Activated CD4-positive, CD25-positive, alpha-beta regulatory T cell treated with anti-CD3 and anti-CD28 coated beads, Interleukin-2, amount 50 U/mL, for 24 hours (primary cell): ENCODE measurements around the gene PTPRM.

Experiments used
- ATAC-seq, 2 donors: fragments of 150-1000 bp; cut with Tn5 transposase; one replicate each; pipeline ENCODE4 v1.10.0; 2021; ENCODE audit warnings: mild to moderate bottlenecking in 1 of 2, moderate library complexity in 1 of 2

PTPRM gene

GRCh38 chr18:7902399-7902839 is 335.3 kb downstream of the PTPRM start:
- ATAC-seq = no peak

- no peak for ATAC-seq
Measured at GRCh38 chr18:7904529-7904928, 337.4 kb downstream of the PTPRM start.

DNA sequence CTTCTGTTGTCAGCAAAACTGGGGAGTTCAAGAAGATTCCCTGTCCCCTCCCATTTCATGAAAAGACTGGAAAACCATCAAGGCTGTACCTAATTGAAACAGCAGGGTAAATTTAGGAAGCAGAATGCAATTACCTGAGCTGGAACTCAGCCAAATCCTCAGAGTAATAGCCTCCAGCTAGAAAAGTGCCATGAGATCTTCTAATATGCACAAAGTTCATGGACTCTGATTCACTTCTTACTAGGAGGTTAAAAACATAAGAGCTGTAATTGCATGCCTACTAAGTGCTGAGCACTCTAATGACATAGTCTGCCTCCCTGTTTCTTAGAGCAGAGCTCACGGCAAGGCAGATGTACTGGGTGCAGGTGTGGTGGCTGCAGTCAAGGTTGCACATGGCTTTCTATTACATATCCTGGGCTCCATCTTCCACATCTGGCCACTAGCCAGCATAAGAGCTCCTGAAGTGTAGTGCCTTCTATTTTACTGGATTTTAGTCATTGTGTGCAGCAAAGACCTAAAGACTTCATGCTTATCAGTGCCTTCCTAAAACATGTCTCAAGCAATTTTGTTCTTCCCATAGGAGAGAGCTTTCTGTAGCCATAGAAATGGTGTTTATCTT is 341.7 kb downstream of the PTPRM start:
- ATAC-seq = no peak

- ATAC-seq = no peak
Measured at GRCh38 chr18:7914834-7915670, 347.9 kb downstream of the PTPRM start.

DNA sequence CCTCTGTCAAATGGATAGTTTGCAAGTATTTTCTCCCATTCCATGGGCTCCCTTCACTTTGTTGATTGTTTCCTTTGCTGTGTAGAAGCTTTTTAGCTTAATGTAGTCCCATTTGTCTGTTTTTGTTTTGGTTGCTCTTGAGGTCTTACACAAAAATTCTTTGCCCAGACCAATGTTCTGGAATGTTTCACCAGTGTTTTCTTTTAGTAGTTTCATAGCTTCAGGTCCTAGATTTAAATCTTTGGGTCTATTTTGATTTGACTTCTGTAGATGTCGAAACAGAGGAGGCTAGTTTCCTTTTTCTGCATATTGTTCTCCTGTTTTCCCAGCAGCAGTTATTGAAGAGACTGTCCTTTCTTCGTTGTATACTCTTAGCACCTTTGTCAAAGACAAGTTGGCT is 351.6 kb downstream of the PTPRM start:
- ATAC-seq = no peak

DNA sequence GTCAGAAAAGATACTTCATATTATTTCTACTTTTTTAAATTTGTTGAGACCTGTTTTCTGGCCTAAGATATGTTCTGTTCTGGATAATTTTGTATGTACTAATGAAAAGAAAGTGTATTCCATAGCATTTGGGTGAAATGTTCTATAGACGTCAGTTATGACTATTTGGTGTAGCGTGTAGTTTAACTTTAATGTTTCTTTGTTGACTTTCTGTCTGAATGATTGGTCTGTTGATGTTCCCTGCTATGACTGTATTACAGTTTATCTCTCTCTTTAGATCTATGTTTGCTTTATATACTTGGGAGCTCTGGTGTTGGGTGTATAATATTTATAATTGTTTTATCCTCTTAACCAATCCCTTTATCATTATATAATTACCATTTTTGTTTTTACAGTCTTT is 352.4 kb downstream of the PTPRM start:
- no peak for ATAC-seq

DNA sequence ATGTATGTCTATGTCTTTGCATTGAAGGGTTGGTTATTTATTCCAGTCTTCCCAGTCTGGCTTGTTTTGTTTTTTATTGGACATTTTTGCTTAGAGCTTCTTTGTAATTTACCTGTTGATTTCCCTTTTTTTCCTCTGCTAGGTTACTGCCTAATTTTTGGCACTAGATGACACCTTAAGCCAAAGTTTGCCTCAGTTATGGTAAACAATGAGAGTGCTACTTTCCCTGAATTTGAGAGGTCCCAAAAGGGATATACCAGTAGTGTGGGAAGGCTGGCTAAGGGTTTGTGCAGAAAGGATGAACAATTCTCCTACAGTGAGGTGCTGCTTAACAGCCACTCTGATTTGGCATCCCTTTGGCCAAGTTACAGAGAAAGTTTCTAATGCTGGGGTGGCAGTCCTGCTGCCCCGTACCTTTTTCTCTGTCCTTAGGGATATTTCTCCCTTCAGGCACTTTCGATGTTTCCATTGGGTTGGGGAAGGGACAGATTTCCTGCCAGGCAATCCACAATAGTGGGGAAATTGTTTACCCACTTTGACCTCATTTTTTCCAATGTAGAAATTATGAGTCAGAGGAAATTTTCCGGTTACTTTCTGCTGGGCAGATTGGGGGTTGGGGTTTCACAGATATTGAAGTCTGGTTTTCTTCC is 354.9 kb downstream of the PTPRM start:
- ATAC-seq = no peak

- no peak for ATAC-seq
Measured at GRCh38 chr18:7923105-7923504, 356.0 kb downstream of the PTPRM start.

DNA sequence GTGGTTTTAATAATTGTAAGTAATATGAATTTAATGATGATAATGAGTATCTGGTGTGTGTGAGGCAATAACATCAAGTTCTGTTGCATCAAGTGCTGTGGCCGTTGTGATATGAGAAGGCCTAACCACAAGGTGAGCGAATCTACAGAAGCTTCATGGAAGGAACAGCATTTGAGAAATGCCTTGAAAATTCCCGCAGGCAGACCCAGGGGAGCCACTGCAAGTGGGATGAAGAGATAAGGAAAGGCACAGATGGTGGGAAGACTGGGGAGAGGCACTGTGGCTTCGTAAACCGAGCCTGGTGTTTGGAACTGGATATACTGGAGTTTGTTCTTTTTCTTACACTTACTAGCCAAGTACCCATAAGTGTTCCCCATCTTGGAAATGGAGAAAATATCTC is 357.5 kb downstream of the PTPRM start:
- no peak for ATAC-seq

GRCh38 chr18:7926526-7926925 is 359.4 kb downstream of the PTPRM start:
- ATAC-seq = no peak

GRCh38 chr18:7927119-7927518 is 360.0 kb downstream of the PTPRM start:
- no peak for ATAC-seq

DNA sequence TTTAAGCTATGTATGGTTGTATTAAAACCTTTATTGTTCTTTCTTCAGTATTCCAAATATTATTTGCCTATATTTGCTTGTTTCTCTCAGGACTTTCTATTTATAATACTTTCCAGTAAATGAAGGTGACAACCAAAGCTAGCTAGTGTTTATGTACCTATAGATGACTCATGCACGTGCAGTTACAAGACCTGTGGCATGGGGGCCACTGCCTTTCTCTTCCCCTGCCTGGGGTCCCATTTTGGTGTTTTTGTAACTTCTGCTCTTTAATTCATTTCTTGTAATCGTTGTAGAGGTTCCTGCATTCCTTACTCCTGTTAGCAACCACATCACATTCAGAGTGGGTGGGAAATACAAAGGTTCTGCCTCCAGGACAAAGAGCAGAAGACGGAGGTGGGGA is 364.6 kb downstream of the PTPRM start:
- ATAC-seq = no peak

DNA sequence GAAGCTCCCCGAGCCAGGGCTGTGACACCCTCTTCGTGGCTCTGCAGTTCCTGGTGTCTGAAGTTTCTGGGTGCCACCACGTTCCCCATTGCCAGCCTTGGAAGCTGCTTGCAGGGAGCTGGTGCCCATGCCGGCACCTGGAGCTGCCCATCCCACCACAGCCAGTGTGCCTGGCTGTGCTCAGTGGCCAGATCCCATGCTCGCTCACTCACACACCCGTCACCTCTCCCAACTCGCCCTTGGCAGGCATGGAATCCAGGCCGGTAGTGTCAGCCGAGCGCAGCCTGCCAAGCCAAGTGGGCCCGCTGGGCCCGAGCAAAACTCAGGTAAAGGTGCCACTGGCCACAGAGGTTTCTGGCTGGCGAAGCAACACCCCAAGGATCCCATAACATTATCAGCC is 370.2 kb downstream of the PTPRM start:
- no peak for ATAC-seq

DNA sequence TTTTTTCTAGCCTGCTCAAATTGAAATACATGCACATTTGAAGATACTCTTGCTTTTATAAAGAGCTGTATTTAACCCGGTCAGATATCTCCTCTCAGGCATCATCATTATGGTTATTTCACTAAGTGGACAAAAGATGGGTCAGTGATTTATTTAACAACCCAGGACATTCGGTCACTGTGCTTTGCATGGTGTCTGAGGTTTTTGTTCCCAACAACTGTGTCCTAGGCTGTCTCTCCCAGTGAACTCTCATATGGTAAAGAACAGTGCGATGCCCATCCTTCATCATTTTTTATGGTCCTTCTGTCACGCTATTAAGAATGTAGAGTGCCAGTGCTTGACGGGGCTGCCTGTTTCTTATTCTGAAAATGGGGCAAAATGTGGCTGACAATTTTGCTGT is 372.4 kb downstream of the PTPRM start:
- no peak for ATAC-seq

DNA sequence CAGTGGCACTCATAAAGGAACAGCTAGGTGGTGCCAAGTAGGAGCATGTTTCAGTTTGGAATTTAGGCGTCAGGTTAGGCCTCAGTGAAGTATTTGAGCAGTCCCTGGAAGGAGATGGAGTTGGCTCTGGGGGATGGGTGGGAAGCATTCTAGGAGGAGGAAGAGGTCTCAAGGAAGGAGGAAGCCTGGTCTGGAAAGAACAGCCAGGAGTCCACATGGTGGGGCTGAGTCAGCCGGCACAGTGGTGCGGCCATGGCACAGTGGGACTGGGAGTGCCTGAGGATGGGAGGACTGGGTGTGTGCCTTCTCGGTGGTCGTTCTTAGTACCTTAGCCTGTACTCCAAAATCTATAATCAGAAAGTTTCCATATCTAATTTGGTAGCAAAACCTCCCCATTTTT is 373.3 kb downstream of the PTPRM start:
- ATAC-seq = no peak

DNA sequence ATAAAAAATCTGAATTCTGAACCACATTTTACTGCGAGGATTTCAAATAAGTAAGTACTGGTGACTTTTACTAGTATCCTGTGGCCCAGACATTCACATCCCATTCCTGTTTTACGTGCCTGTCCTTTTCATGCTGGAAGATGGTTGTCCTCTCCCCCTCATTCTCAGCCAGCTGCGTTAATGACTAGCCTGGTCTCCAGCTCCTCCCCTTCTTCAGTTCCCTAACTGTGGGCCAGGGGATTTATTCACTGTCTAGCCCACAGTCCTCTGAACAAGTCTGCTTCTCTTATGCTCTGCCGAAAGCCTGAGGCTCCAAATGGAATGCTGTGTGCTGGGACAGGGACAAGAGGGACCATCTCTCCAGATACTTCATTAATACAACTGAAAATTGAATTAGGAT is 373.9 kb downstream of the PTPRM start:
- no peak for ATAC-seq

DNA sequence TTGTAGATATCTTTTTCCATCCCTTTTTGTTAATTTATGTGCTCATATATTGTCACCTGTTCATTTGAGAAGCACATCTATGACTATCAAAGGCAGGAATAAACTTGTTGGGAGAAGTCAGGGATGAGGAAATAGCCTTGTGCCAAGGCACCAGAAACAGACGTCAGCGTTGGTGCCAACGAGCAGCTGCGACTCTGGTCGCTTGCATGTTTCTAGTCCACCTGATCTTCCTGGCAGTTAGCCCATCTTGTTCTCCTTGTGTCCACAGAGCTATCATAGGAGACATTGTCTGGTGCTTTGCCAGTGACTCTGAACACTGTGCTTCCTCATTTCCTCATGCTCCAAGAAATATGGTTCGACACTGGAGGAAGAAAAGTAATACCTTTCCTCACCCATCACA is 374.4 kb downstream of the PTPRM start:
- no peak for ATAC-seq

- no peak for ATAC-seq
Measured at GRCh38 chr18:7945882-7946281, 378.8 kb downstream of the PTPRM start.

GRCh38 chr18:7946734-7947377 is 379.7 kb downstream of the PTPRM start:
- ATAC-seq = no peak

DNA sequence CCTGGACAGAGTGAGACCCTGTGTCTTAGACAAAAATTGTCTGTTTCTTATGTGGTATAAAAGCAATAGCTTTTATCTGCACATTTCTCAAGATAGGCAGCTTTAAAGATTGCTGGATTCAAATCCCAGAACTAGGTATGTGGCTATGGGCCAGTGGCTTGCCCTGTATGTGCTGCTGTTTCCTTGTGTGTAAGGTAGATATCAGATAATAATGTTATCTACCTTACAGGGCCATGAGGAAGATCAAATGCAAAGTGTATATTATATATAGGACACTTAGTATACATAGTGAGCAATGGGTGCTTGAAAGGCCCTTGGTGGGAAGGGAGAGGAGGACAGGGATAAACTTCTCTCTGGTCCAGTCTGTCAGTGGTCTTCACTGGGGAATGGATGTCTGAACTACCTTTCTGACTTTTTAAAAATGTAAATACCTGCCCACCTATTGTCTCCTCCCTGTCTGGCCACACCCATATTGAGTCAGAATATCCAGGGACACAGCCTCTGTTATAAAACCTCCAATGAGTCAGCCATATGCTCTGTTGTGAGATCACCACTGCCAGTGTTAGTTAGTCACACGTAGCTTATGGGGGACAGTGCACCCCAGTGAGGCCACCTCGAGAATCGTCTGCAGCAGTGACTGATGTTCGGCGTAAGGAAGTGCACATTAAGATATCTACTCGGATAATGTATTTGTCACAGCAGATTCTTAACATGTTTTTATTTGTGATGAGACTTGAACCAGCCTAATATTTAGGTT is 383.4 kb downstream of the PTPRM start:
- ATAC-seq = peak; percentile 72 to 83

DNA sequence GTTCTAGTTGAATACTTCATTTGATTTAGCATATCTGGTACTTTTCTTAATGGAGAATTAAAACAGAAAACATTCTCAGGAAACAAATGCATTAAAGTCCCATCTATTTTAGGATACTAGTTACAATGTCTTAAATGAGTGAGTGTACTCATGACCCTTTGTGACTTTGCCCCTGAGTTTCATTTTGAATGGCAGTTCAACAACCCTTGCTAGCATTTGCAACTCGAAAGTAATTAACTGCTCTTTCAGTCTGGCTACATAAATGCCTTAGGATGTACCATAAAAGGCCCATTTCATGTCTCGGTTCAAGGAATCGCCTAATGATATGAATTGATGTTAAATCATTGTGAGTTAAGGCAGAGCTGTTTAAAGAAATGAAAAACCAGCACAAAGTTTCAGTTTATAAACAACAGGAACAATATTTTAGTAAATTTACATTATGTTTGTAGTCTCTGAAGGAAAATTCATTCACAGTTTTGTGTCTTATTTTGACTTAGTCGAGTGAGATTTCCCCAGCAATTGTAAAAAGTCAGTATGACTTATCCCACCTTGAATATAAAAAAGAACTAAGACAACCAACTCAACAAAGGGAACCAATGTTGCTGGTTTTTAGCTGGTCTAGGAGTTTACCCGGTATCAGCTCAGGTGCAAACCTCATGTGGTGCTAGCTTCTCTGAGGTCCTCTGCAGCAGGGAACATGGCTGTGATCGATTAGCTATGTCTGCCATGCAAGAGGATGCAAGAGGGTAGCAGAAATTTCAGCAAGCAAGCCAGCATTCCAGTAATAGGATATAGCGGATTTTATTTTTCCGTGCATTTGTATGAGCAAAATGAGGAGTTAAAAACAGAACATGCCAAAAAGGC is 386.2 kb downstream of the PTPRM start:
- ATAC-seq = peak; percentile 33 to 54

- no peak for ATAC-seq
Measured at GRCh38 chr18:7954238-7954637, 387.1 kb downstream of the PTPRM start.
